GM12875 (cell line): ENCODE results near the gene TMEM252.

Experiments used
- H3K4me3 ChIP-seq: one replicate; pipeline ENCODE4 v1.5.1; 2011; ENCODE audit warnings: low read depth, low read length, control low read depth
- TF ChIP-seq, protein P1 (sequence below): IDR thresholded peaks from 2 replicates; pipeline ENCODE4 v1.5.1; 2011; ENCODE audit warnings: low read depth, mild to moderate bottlenecking, control low read depth, inconsistent platforms, low read length, moderate library complexity, borderline replicate concordance; ENCODE audit not compliant: insufficient read depth

The TMEM252 gene

DNA sequence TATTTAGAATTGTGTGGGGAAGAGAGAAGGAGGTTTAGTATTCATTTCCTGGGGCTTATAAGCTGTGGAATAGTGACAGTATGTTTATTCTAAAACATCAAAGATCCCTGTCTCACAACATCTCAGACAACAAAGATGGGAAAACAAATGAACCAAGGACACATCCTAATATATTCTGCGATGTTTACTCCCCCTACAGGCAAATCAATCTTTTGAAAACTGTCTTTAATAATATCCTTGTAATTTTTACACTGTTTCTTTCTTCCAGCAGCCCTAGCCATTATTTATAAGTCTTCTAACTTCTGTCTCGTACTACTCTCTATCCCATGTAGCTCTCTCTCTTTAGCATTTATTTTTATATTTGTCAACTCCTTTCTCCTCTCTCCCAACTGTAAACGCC lies 33.5 kb upstream of the TMEM252 start:
- TF ChIP-seq, protein P1, sequence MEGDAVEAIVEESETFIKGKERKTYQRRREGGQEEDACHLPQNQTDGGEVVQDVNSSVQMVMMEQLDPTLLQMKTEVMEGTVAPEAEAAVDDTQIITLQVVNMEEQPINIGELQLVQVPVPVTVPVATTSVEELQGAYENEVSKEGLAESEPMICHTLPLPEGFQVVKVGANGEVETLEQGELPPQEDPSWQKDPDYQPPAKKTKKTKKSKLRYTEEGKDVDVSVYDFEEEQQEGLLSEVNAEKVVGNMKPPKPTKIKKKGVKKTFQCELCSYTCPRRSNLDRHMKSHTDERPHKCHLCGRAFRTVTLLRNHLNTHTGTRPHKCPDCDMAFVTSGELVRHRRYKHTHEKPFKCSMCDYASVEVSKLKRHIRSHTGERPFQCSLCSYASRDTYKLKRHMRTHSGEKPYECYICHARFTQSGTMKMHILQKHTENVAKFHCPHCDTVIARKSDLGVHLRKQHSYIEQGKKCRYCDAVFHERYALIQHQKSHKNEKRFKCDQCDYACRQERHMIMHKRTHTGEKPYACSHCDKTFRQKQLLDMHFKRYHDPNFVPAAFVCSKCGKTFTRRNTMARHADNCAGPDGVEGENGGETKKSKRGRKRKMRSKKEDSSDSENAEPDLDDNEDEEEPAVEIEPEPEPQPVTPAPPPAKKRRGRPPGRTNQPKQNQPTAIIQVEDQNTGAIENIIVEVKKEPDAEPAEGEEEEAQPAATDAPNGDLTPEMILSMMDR, result no peak
- H3K4me3 ChIP-seq, result no peak overlapping the region

DNA sequence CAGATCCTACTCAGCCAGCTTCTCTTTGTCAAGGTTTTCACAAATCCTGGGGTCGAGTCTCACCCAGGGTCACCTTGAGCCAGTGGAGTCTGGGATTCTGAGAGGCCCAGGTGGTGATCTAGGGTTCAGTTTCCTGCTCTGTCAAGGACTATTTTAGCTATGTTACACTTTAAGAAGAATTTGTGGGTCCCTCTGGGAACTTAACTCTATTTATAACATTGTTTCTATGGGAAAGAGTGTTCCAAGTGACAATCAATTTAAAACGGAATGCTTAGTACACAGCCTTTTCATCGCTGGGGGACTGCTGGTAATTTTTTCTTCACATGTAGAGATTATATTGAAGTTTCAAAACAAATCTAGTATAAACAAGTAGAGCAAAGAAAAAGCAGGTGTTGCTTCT lies 26.9 kb upstream of the TMEM252 start:
- H3K4me3 ChIP-seq, result no peak overlapping the region
- TF ChIP-seq, protein P1, result no peak

DNA sequence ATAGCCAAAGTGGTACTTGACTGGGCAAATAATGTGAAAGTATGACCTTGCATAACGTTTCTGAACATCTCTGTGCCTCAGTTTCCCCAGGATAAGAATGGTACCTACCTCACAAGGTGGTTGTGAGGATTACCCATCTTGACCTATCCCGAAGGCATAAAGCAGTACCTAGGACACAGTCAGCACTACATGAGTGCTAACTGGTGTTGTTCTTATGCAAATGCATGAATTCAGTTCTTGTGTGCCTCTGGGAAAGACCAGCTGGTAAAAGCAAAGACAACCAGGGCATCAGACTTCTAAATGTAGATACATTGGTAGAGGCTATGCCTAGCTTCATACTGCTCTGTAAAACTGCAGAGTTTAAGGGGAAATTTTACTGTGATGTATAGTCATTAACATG lies 21.8 kb upstream of the TMEM252 start:
- TF ChIP-seq, protein P1, result no peak
- H3K4me3 ChIP-seq, result no peak overlapping the region

DNA sequence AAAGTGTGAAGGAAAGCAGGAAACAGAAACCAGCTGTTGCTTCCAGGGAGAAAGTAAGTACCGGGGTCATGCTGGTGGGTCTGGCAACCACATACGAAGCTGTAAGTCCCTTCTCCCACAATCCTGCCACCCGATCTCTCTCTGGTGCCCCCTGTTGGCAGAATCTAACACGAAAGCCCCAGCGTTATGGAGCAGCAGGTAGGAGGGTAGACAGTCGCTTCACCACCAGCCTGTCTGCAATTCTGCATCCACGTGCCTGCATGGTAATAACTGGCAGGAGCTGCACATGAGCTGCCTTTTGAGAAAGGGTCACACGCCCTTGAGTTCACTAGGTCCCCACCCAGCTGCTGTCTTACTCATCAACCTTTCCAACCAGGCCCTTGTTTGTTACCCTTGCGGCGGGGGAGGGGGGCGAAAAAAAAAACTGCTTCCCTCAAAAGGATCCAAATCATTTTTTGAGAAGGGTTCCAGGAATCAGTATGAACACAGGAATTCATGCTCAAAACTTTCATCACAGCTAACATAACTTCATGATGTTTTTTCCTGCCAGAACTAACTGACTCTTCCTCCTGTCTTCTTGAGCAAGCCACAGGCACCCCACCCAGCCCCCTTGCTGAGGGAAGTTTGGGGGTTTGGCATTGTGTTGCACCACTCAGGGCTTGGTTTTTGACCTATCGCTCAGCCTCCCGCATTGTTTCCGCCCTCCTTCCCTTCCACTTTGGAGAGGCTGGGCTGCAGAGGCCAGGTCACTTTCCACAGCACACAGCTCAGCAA lies 19.6 kb upstream of the TMEM252 start:
- TF ChIP-seq, protein P1, result peak; percentile 77
- no peak overlapping the region for H3K4me3 ChIP-seq

DNA sequence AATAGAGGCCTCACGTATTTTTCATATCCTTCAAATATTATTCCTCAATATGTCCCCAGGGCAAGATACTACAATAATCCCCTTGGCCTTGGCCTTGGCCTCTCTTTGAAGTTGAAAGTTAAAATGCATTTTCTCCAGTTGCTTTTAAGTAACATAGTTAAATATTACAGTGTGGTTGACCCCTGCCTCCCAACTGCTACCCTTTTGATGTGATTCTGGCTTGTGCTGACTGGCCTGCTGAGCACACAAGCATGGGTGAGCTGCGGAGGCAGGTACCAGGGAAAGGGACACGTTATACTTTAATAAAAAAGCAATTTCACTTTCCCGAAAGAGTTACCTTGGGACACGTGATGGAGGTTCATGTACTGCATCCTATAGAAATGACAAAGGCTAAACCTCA lies 17.9 kb upstream of the TMEM252 start:
- TF ChIP-seq, protein P1, result no peak
- H3K4me3 ChIP-seq, result no peak overlapping the region

DNA sequence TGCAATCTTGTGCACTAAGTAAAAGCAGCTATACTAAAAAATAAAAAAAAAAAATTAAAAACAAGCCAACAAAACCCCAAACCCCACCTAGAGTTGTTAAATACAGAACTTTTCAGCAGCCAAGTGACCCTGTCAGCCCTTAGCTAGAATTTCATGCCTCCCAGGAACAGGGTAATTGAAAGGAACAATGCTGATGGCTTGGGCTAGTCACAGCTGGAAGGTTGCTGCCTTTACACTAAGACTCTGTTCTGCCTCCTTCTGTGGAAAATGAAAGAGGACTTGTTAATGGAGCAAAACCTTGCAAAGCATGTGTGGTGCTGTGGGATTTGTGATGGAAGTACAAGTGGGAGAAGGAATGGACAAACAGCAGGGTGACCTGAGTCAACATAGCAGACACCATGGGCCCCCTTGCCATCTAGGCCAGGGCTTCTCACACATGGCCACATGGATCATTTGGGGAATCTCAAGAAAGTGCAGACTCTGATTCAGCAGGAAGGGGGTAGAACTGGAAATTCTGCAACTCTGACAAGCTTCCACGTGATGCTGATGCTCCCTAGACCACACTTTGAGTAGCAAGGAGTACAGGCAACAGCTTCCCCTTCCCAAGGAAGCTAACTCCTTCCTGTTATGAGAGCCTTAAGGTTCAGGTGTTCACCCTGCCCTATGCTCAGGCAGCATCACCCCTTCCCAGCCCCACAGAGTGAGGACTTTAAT lies 14.9 kb upstream of the TMEM252 start:
- TF ChIP-seq, protein P1, result no peak
- no peak overlapping the region for H3K4me3 ChIP-seq
